K562 (cell line): ENCODE measurements around the gene BBC3. TPM values are rescaled to one million over a fixed set of nuclear protein-coding genes. Genes with fewer than 3 reads are reported as not detected.

Source experiments
- FOXP4 ChIP-seq: sonication (generic); formaldehyde crosslinking; IDR thresholded peaks from 2 replicates; pipeline ENCODE4 v1.8.0; 2022; ENCODE audit warnings: mild to moderate bottlenecking, missing genetic modification reagents, borderline replicate concordance
- HLTF ChIP-seq: fragments of 450-650 bp; IDR thresholded peaks from 2 replicates; pipeline ENCODE4 v1.6.1; 2016
- KDM4B ChIP-seq, 2 experiments: fragments of 450-650 bp in 1 of 2; sonication (generic) in 1 of 2; IDR thresholded peaks; 2 replicates each; pipeline ENCODE4 v1.6.1; 2016 to 2017; ENCODE audit warnings: borderline replicate concordance in 2 of 2, antibody characterized with exemption in 1 of 2, low read depth in 1 of 2, mild to moderate bottlenecking in 1 of 2
- MED1 ChIP-seq: sonication (generic); formaldehyde crosslinking; IDR thresholded peaks from 2 replicates; pipeline ENCODE4 v1.8.1; 2023; ENCODE audit warnings: missing genetic modification reagents, borderline replicate concordance
- MIER1 ChIP-seq: fragments of 450-650 bp; IDR thresholded peaks from 2 replicates; pipeline ENCODE4 v1.6.1; 2016; ENCODE audit warnings: antibody characterized with exemption, mild to moderate bottlenecking, low read depth
- MYNN ChIP-seq, 2 experiments: sonication (generic); formaldehyde crosslinking in 1 of 2; IDR thresholded peaks; 2 replicates each; pipeline versions ENCODE4 v1.5.0 to v1.6.1; 2016 to 2020; ENCODE audit warnings: antibody characterized with exemption in 1 of 2, missing genetic modification reagents in 1 of 2
- PML ChIP-seq: IDR thresholded peaks from 2 replicates; pipeline ENCODE4 v1.6.1; 2012; ENCODE audit warnings: low read length, inconsistent platforms
- PRPF4 ChIP-seq: fragments of 200-400 bp; formaldehyde crosslinking; IDR thresholded peaks from one replicate; pipeline ENCODE4 v1.6.1; 2017; ENCODE audit warnings: low read length, low read depth, mild to moderate bottlenecking; ENCODE audit not compliant: insufficient read depth, poor library complexity, severe bottlenecking
- RAD51 ChIP-seq: fragments of 450-650 bp; IDR thresholded peaks from 2 replicates; pipeline ENCODE4 v1.7.1; 2016; ENCODE audit warnings: low read depth, mild to moderate bottlenecking, borderline replicate concordance
- RHOXF2B ChIP-seq: fragments of 250-450 bp; sonication (Bioruptor Pico); conservative IDR thresholded peaks from 2 replicates; pipeline ENCODE4 v1.5.1; 2021
- RREB1 ChIP-seq: fragments of 250-450 bp; sonication (Bioruptor Pico); IDR thresholded peaks from 2 replicates; pipeline ENCODE4 v1.4.0; 2020
- ZNF165 ChIP-seq: fragments of 250-450 bp; sonication (Bioruptor Pico); IDR thresholded peaks from 2 replicates; pipeline ENCODE4 v1.4.0; 2020; ENCODE audit warnings: borderline replicate concordance
- polyA plus RNA-seq, 8 experiments: library from polyadenylated mRNA; depleted of rRNA in 4 of 8; stranded (reverse) in 5 of 8; unstranded in 3 of 8; fragments of >200 nt; fragmentation: Nextera tagmentation in 2 of 8; fragmentation: Illumina TruSeq in 1 of 8; extraction: Ambion mirVana in 2 of 8; extraction: Trizol in 1 of 8; gene quantifications; 2 replicates each; pipeline versions ENCODE4 v1.2.1 to v1.2.3, GENCODE V29; 2011 to 2014; ENCODE audit warnings: inconsistent platforms in 1 of 8, missing spikeins in 1 of 8
- total RNA-seq, 7 experiments: library from RNA; depleted of rRNA in 6 of 7; stranded (reverse); fragments of >200 nt in 6 of 7; fragmentation: Illumina TruSeq in 2 of 7; extraction: Trizol in 2 of 7; gene quantifications; 2 replicates each; pipeline versions ENCODE4 v1.2.1 to v1.2.3, GENCODE V29; 2011 to 2021; ENCODE audit warnings: low replicate concordance in 1 of 7
- TF ChIP-seq, protein P1 (sequence below), 3 experiments: fragments of 200-800 bp in 1 of 3; sonication (Bioruptor generic) in 1 of 3; sonication (generic) in 1 of 3; formaldehyde crosslinking in 1 of 3; IDR thresholded peaks; 2 replicates each; pipeline versions ENCODE4 v1.6.1 to v1.8.0; 2016 to 2022; ENCODE audit warnings: mild to moderate bottlenecking in 2 of 3, missing compliant biosample characterization in 2 of 3, missing genetic modification characterization in 2 of 3, missing genetic modification reagents in 1 of 3
- TF ChIP-seq, protein P2 (sequence below): fragments of 250-450 bp; sonication (Bioruptor Pico); IDR thresholded peaks from 2 replicates; pipeline ENCODE4 v1.5.0; 2021

The BBC3 gene
- total and polyA plus RNA-seq, 9 of the 15 experiments (the other 6 are each of a cell fraction or from before 2014, with no cell fraction given), result 0.15 to 30.7 (median 4.8) TPM

GRCh38 chr19:47230054-47230920 is 712 bp downstream of the BBC3 start (continued):
- TF ChIP-seq PML, result no peak
- TF ChIP-seq RAD51, result no peak
- no peak for TF ChIP-seq ZNF165 (CRISPR knock-in tag)
- no peak for TF ChIP-seq MYNN (IDR thresholded peaks at IDR 0.05)
- no peak for TF ChIP-seq MYNN (CRISPR knock-in tag; IDR thresholded peaks at IDR 0.05)
- peak in 1 of 2 experiments; percentile 66; a peak in 1 of 4 replicates for TF ChIP-seq KDM4B (IDR thresholded peaks at IDR 0.05; ENCODE audit: borderline replicate concordance in 2 of 2, low read depth in 1 of 2)
- no peak for TF ChIP-seq RHOXF2B (CRISPR knock-in tag)
- no peak for TF ChIP-seq MIER1
- peak; percentile 37 for TF ChIP-seq PRPF4
- TF ChIP-seq HLTF, result peak; percentile 92
- TF ChIP-seq RREB1 (CRISPR knock-in tag), result no peak
- TF ChIP-seq FOXP4 (CRISPR knock-in tag), result peak; percentile 81; the same call in 1 of the 2 replicates
- TF ChIP-seq, protein P1, sequence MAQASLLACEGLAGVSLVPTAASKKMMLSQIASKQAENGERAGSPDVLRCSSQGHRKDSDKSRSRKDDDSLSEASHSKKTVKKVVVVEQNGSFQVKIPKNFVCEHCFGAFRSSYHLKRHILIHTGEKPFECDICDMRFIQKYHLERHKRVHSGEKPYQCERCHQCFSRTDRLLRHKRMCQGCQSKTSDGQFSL (CRISPR knock-in tag; IDR thresholded peaks at IDR 0.05), result peak; percentile 96
- TF ChIP-seq, protein P1 (tag; IDR thresholded peaks at IDR 0.05), result peak in 1 of 2 experiments; percentile 98; a peak in 2 of 4 replicates
- no peak for TF ChIP-seq MED1 (CRISPR knock-in tag)
- TF ChIP-seq, protein P2, sequence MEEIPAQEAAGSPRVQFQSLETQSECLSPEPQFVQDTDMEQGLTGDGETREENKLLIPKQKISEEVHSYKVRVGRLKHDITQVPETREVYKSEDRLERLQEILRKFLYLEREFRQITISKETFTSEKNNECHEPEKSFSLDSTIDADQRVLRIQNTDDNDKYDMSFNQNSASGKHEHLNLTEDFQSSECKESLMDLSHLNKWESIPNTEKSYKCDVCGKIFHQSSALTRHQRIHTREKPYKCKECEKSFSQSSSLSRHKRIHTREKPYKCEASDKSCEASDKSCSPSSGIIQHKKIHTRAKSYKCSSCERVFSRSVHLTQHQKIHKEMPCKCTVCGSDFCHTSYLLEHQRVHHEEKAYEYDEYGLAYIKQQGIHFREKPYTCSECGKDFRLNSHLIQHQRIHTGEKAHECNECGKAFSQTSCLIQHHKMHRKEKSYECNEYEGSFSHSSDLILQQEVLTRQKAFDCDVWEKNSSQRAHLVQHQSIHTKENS (CRISPR knock-in tag), result no peak
